GM06990 (cell line): ENCODE results near the gene DCUN1D2.

Experiments used
- DNase-seq: peaks from one replicate; pipeline ENCODE4 v3.0.0-alpha.2; 2011; ENCODE audit not compliant: insufficient read length; ENCODE audit errors: extremely low read depth
- H3K27me3 ChIP-seq: replicated peaks from 2 replicates; pipeline ENCODE4 v1.6.0; 2011; ENCODE audit warnings: low read length; ENCODE audit not compliant: control insufficient read depth, insufficient read depth
- H3K36me3 ChIP-seq: 2 replicates; pipeline ENCODE4 v1.5.1; 2011; ENCODE audit warnings: low read length; ENCODE audit not compliant: control insufficient read depth, insufficient read depth
- H3K4me3 ChIP-seq: replicated peaks from 2 replicates; pipeline ENCODE4 v1.5.1; 2011; ENCODE audit warnings: low read depth, mild to moderate bottlenecking, control low read depth, low read length
- TF ChIP-seq, protein P1 (sequence below): IDR thresholded peaks from 2 replicates; pipeline ENCODE4 v1.5.1; 2011; ENCODE audit warnings: low read length, control low read depth, mild to moderate bottlenecking, inconsistent platforms; ENCODE audit not compliant: insufficient read depth, poor library complexity, severe bottlenecking

DCUN1D2 gene

GRCh38 chr13:113513761-113514160, 23.2 kb upstream of the DCUN1D2 start:
- DNase-seq = no peak
- H3K36me3 ChIP-seq = peaks cover 6% of the 10 kb centered on the region

GRCh38 chr13:113511361-113511760, 20.9 kb upstream of the DCUN1D2 start:
- peaks cover 6% of the 10 kb centered on the region for H3K36me3 ChIP-seq
- no peak for DNase-seq
- TF ChIP-seq, protein P1, sequence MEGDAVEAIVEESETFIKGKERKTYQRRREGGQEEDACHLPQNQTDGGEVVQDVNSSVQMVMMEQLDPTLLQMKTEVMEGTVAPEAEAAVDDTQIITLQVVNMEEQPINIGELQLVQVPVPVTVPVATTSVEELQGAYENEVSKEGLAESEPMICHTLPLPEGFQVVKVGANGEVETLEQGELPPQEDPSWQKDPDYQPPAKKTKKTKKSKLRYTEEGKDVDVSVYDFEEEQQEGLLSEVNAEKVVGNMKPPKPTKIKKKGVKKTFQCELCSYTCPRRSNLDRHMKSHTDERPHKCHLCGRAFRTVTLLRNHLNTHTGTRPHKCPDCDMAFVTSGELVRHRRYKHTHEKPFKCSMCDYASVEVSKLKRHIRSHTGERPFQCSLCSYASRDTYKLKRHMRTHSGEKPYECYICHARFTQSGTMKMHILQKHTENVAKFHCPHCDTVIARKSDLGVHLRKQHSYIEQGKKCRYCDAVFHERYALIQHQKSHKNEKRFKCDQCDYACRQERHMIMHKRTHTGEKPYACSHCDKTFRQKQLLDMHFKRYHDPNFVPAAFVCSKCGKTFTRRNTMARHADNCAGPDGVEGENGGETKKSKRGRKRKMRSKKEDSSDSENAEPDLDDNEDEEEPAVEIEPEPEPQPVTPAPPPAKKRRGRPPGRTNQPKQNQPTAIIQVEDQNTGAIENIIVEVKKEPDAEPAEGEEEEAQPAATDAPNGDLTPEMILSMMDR = no peak
- H3K4me3 ChIP-seq = no peak overlapping the region
- H3K27me3 ChIP-seq = no peaks in the 10 kb centered on the region

More at GRCh38 chr13:113513761-113514160, 23.2 kb upstream of the DCUN1D2 start:
- Histone ChIP-seq H3K4me3 (no peak overlapping the region), H3K27me3 (no peaks in the 10 kb centered on the region)
- TF ChIP-seq, protein P1 = no peak

GRCh38 chr13:113510871-113511270, 20.4 kb upstream of the DCUN1D2 start:
- TF ChIP-seq, protein P1 = no peak
- no peak for DNase-seq
- Histone ChIP-seq H3K4me3 (no peak overlapping the region), H3K27me3 (no peaks in the 10 kb centered on the region), H3K36me3 (peaks cover 6% of the 10 kb centered on the region)

- H3K4me3 ChIP-seq = no peak overlapping the region
- no peak for DNase-seq
- H3K27me3 ChIP-seq = no peaks in the 10 kb centered on the region
- peaks cover 4% of the 10 kb centered on the region for H3K36me3 ChIP-seq
- TF ChIP-seq, protein P1 = no peak
These were observed 19.5 kb upstream of the DCUN1D2 start for GRCh38 chr13:113509989-113510388.

GRCh38 chr13:113508521-113509254, 18.2 kb upstream of the DCUN1D2 start:
- DNase-seq = no peak
- Histone ChIP-seq H3K36me3 (peaks cover 4% of the 10 kb centered on the region), H3K27me3 (no peaks in the 10 kb centered on the region), H3K4me3 (no peak overlapping the region)
- TF ChIP-seq, protein P1 = no peak
